Central memory CD8-positive, alpha-beta T cell (primary cell): Measurements from ENCODE around the gene BAHCC1.

Experiments
- ATAC-seq: fragments of 150-1000 bp; cut with Tn5 transposase; replicated peaks from 2 replicates; pipeline ENCODE4 v1.10.0; 2022; ENCODE audit warnings: mild to moderate bottlenecking, moderate FRiP score, moderate number of reproducible peaks; ENCODE audit not compliant: poor library complexity, severe bottlenecking; ENCODE audit errors: extremely low read depth
- DNase-seq, 2 donors: peaks; one replicate each; pipeline ENCODE4 v3.0.0; 2021; ENCODE audit warnings: low spot score in 2 of 2
- H3K27ac Mint-ChIP-seq: one replicate; pipeline ENCODE4 v1.8.0; 2022; ENCODE audit warnings: low read depth, mild to moderate bottlenecking, moderate library complexity, mixed read lengths
- H3K27me3 Mint-ChIP-seq: one replicate; pipeline ENCODE4 v1.8.0; 2022; ENCODE audit warnings: mixed read lengths
- H3K36me3 Mint-ChIP-seq: one replicate; pipeline ENCODE4 v1.8.0; 2022; ENCODE audit warnings: mild to moderate bottlenecking, moderate library complexity, mixed read lengths; ENCODE audit not compliant: insufficient read depth
- H3K4me1 Mint-ChIP-seq: one replicate; pipeline ENCODE4 v1.8.0; 2022; ENCODE audit warnings: mixed read lengths
- H3K4me3 Mint-ChIP-seq: one replicate; pipeline ENCODE4 v1.8.0; 2022; ENCODE audit warnings: mild to moderate bottlenecking, moderate library complexity, mixed read lengths
- H3K9me3 Mint-ChIP-seq: one replicate; pipeline ENCODE4 v1.8.0; 2022; ENCODE audit warnings: mixed read lengths

Gene BAHCC1

GRCh38 chr17:81448442-81448841, 53.2 kb downstream of the BAHCC1 start:
- H3K4me3 Mint-ChIP-seq, result no peak overlapping the region
- H3K27me3 Mint-ChIP-seq, result peaks cover 20% of the 10 kb centered on the region
- no peak overlapping the region for H3K27ac Mint-ChIP-seq
- peaks cover 5% of the 10 kb centered on the region for H3K4me1 Mint-ChIP-seq
- no peaks in the 10 kb centered on the region for H3K9me3 Mint-ChIP-seq
- no peaks in the 10 kb centered on the region for H3K36me3 Mint-ChIP-seq
- no peak for ATAC-seq
- no peak for DNase-seq

GRCh38 chr17:81448950-81449349, 53.7 kb downstream of the BAHCC1 start:
- H3K27me3 Mint-ChIP-seq, result peaks cover 20% of the 10 kb centered on the region
- no peaks in the 10 kb centered on the region for H3K9me3 Mint-ChIP-seq
- no peaks in the 10 kb centered on the region for H3K36me3 Mint-ChIP-seq
- H3K27ac Mint-ChIP-seq, result no peak overlapping the region
- peaks cover 5% of the 10 kb centered on the region for H3K4me1 Mint-ChIP-seq
- no peak overlapping the region for H3K4me3 Mint-ChIP-seq
- ATAC-seq (no peak), DNase-seq (no peak)

GRCh38 chr17:81449351-81449750, 54.1 kb downstream of the BAHCC1 start:
- Mint-ChIP-seq H3K9me3 (no peaks in the 10 kb centered on the region), H3K4me3 (no peak overlapping the region), H3K27me3 (peaks cover 20% of the 10 kb centered on the region), H3K36me3 (no peaks in the 10 kb centered on the region), H3K27ac (no peak overlapping the region), H3K4me1 (peaks cover 5% of the 10 kb centered on the region)
- DNase-seq, result no peak
- ATAC-seq, result no peak

- Mint-ChIP-seq H3K9me3 (no peaks in the 10 kb centered on the region), H3K36me3 (no peaks in the 10 kb centered on the region), H3K27me3 (peaks cover 16% of the 10 kb centered on the region), H3K4me1 (peaks cover 5% of the 10 kb centered on the region), H3K27ac (no peak overlapping the region), H3K4me3 (no peak overlapping the region)
- no peak for ATAC-seq
- no peak for DNase-seq
Observed at GRCh38 chr17:81451823-81452222, 56.6 kb downstream of the BAHCC1 start.

- DNase-seq (no peak), ATAC-seq (no peak)
- peaks cover 8% of the 10 kb centered on the region for H3K27me3 Mint-ChIP-seq
- no peaks in the 10 kb centered on the region for H3K36me3 Mint-ChIP-seq
- H3K4me1 Mint-ChIP-seq, result peaks cover 5% of the 10 kb centered on the region
- H3K9me3 Mint-ChIP-seq, result no peaks in the 10 kb centered on the region
- H3K4me3 Mint-ChIP-seq, result no peak overlapping the region
- H3K27ac Mint-ChIP-seq, result no peak overlapping the region
Observed at GRCh38 chr17:81452551-81452950, 57.3 kb downstream of the BAHCC1 start.

- Mint-ChIP-seq H3K9me3 (no peaks in the 10 kb centered on the region), H3K36me3 (no peaks in the 10 kb centered on the region), H3K4me1 (peaks cover 5% of the 10 kb centered on the region), H3K27ac (no peak overlapping the region), H3K4me3 (no peak overlapping the region), H3K27me3 (peaks cover 8% of the 10 kb centered on the region)
- ATAC-seq (no peak), DNase-seq (no peak)
Observed at GRCh38 chr17:81453076-81453475, 57.8 kb downstream of the BAHCC1 start.

GRCh38 chr17:81453712-81454111, 58.5 kb downstream of the BAHCC1 start:
- H3K27ac Mint-ChIP-seq, result no peak overlapping the region

GRCh38 chr17:81454473-81454872, 59.2 kb downstream of the BAHCC1 start:
- no peaks in the 10 kb centered on the region for H3K9me3 Mint-ChIP-seq
- no peak overlapping the region for H3K4me3 Mint-ChIP-seq
- peaks cover 5% of the 10 kb centered on the region for H3K4me1 Mint-ChIP-seq
- DNase-seq (no peak), ATAC-seq (no peak)
- peaks cover 7% of the 10 kb centered on the region for H3K27me3 Mint-ChIP-seq
- H3K27ac Mint-ChIP-seq, result peak overlapping the region; percentile 85
- H3K36me3 Mint-ChIP-seq, result no peaks in the 10 kb centered on the region

More at GRCh38 chr17:81453712-81454111, 58.5 kb downstream of the BAHCC1 start:
- Mint-ChIP-seq H3K36me3 (no peaks in the 10 kb centered on the region), H3K4me3 (no peak overlapping the region), H3K4me1 (peaks cover 5% of the 10 kb centered on the region), H3K27me3 (peaks cover 8% of the 10 kb centered on the region), H3K9me3 (no peaks in the 10 kb centered on the region)
- ATAC-seq (no peak), DNase-seq (no peak)

- Mint-ChIP-seq H3K36me3 (no peaks in the 10 kb centered on the region), H3K4me1 (peaks cover 5% of the 10 kb centered on the region), H3K9me3 (no peaks in the 10 kb centered on the region), H3K4me3 (no peak overlapping the region), H3K27me3 (no peaks in the 10 kb centered on the region), H3K27ac (peak overlapping the region; percentile 85)
- no peak for DNase-seq
- ATAC-seq, result no peak
Observed at GRCh38 chr17:81455387-81455786, 60.1 kb downstream of the BAHCC1 start.

- Mint-ChIP-seq H3K9me3 (no peaks in the 10 kb centered on the region), H3K4me3 (no peak overlapping the region), H3K27ac (no peak overlapping the region), H3K36me3 (no peaks in the 10 kb centered on the region), H3K27me3 (no peaks in the 10 kb centered on the region), H3K4me1 (peaks cover 5% of the 10 kb centered on the region)
- DNase-seq (no peak), ATAC-seq (no peak)
Observed at GRCh38 chr17:81456091-81456490, 60.8 kb downstream of the BAHCC1 start.

- no peak for ATAC-seq
- H3K9me3 Mint-ChIP-seq, result no peaks in the 10 kb centered on the region
- H3K36me3 Mint-ChIP-seq, result no peaks in the 10 kb centered on the region
- H3K4me1 Mint-ChIP-seq, result peaks cover 5% of the 10 kb centered on the region
- no peaks in the 10 kb centered on the region for H3K27me3 Mint-ChIP-seq
- no peak overlapping the region for H3K4me3 Mint-ChIP-seq
- no peak for DNase-seq
- no peak overlapping the region for H3K27ac Mint-ChIP-seq
Observed at GRCh38 chr17:81456798-81457197, 61.5 kb downstream of the BAHCC1 start.

GRCh38 chr17:81457401-81457800, 62.1 kb downstream of the BAHCC1 start:
- ATAC-seq (no peak), DNase-seq (no peak)
- no peak overlapping the region for H3K27ac Mint-ChIP-seq
- no peaks in the 10 kb centered on the region for H3K27me3 Mint-ChIP-seq
- H3K36me3 Mint-ChIP-seq, result no peaks in the 10 kb centered on the region
- H3K9me3 Mint-ChIP-seq, result no peaks in the 10 kb centered on the region
- H3K4me1 Mint-ChIP-seq, result peaks cover 5% of the 10 kb centered on the region
- no peak overlapping the region for H3K4me3 Mint-ChIP-seq

- Mint-ChIP-seq H3K36me3 (no peaks in the 10 kb centered on the region), H3K27ac (no peak overlapping the region), H3K27me3 (no peaks in the 10 kb centered on the region), H3K9me3 (no peaks in the 10 kb centered on the region), H3K4me1 (peaks cover 4% of the 10 kb centered on the region), H3K4me3 (no peak overlapping the region)
- ATAC-seq (no peak), DNase-seq (no peak)
Observed at GRCh38 chr17:81457917-81458555, 62.8 kb downstream of the BAHCC1 start.
